ENCODE measurements around the gene ERBB4.

Gene ERBB4

DNA sequence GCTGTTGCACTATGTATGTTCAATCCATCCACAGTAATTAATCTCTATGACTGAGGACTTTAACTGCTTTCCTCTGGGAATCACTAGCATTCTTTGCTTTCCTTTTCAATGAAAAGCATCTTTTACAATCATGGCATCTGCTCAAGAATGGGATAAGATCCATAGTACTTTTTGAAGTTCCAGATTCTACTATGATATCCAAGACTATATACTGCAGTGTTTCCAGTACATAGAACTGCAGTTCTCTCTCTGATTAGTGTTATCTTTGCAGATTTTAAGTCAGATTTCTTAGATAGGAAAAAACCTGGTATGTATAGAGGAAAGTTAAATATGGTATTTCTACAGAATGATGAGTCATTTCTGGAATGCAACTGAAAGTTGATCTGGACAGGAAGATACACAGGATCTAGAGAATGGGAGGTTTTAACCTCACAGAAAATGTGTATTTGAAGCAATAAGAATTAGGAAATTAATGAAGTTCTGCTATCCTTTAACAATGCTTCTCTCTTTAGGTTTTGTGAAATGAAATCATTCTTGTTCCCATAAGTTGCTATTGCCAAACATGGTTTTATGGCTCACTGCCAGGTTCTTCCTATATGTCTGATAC is 670.7 kb downstream of the ERBB4 start:
- Histone ChIP-seq H3F3A (ENCODE audit: low read depth) (no peaks in the 10 kb centered on the region), H3K4me3 (ENCODE audit: low read length, poor library complexity, severe bottlenecking) (no peak overlapping the region), H3K79me2 (ENCODE audit: insufficient read depth, low read length) (no peaks in the 10 kb centered on the region), H2AFZ (ENCODE audit: low read length) (no peak overlapping the region), H3K9me2 (replicated peaks; ENCODE audit: low read depth, low read length) (no peaks in the 10 kb centered on the region), H3K4me2 (ENCODE audit: low read depth, low read length, poor library complexity, severe bottlenecking) (peak overlapping the region; percentile 31), H3K4me1 (ENCODE audit: insufficient read depth, low read length, poor library complexity, severe bottlenecking) (peaks cover 19% of the 10 kb centered on the region), H3K27me3 (ENCODE audit: insufficient read depth, low read length, poor library complexity, severe bottlenecking) (no peaks in the 10 kb centered on the region), H4K20me1 (ENCODE audit: insufficient read depth, low read length, poor library complexity, severe bottlenecking) (no peaks in the 10 kb centered on the region), H3K9me3 (ENCODE audit: insufficient read depth, low read depth, low read length) (no peaks in the 10 kb centered on the region), H3K9ac (ENCODE audit: low read depth, low read length, poor library complexity, severe bottlenecking) (no peak overlapping the region), H3K36me3 (ENCODE audit: insufficient read depth, low read length) (no peaks in the 10 kb centered on the region)
- TF ChIP-seq, protein P1, sequence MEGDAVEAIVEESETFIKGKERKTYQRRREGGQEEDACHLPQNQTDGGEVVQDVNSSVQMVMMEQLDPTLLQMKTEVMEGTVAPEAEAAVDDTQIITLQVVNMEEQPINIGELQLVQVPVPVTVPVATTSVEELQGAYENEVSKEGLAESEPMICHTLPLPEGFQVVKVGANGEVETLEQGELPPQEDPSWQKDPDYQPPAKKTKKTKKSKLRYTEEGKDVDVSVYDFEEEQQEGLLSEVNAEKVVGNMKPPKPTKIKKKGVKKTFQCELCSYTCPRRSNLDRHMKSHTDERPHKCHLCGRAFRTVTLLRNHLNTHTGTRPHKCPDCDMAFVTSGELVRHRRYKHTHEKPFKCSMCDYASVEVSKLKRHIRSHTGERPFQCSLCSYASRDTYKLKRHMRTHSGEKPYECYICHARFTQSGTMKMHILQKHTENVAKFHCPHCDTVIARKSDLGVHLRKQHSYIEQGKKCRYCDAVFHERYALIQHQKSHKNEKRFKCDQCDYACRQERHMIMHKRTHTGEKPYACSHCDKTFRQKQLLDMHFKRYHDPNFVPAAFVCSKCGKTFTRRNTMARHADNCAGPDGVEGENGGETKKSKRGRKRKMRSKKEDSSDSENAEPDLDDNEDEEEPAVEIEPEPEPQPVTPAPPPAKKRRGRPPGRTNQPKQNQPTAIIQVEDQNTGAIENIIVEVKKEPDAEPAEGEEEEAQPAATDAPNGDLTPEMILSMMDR (conservative IDR thresholded peaks at IDR 0.05; ENCODE audit: low read length): no peak
- no peak for TF ChIP-seq EZH2phosphoT487 (IDR thresholded peaks at IDR 0.05; ENCODE audit: borderline replicate concordance)

DNA sequence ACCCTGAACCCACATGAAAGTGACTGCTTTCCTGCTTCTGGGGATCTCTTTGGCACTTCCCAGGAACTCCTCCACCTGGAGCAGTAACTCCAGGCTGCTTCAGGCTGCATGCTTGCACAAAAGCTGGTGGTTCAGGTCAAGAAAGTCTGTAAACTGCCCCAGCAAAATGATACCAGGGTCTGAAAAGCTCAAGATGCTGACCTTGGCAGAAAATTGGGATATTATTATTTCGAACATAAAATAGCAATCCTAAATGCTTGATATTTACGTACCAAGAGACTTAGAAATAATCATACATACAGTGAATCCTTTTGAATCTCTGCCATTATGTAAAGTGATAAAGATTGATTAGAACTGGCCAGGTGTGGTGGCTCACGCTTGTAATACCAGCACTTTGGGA is 674.3 kb downstream of the ERBB4 start:
- H3F3A ChIP-seq (ENCODE audit: low read depth): no peaks in the 10 kb centered on the region
- no peaks in the 10 kb centered on the region for H3K9me3 ChIP-seq (ENCODE audit: insufficient read depth, low read depth, low read length)
- no peak overlapping the region for H3K9ac ChIP-seq (ENCODE audit: low read depth, low read length, poor library complexity, severe bottlenecking)
- H3K4me2 ChIP-seq (ENCODE audit: low read depth, low read length, poor library complexity, severe bottlenecking): no peak overlapping the region
- H3K4me3 ChIP-seq (ENCODE audit: low read length, poor library complexity, severe bottlenecking): no peak overlapping the region
- TF ChIP-seq, protein P1 (conservative IDR thresholded peaks at IDR 0.05; ENCODE audit: low read length): no peak
- no peak for TF ChIP-seq EZH2phosphoT487 (IDR thresholded peaks at IDR 0.05; ENCODE audit: borderline replicate concordance)
- peaks cover 11% of the 10 kb centered on the region for H3K4me1 ChIP-seq (ENCODE audit: insufficient read depth, low read length, poor library complexity, severe bottlenecking)
- H3K9me2 ChIP-seq (replicated peaks; ENCODE audit: low read depth, low read length): no peaks in the 10 kb centered on the region
- H3K79me2 ChIP-seq (ENCODE audit: insufficient read depth, low read length): no peaks in the 10 kb centered on the region
- H3K36me3 ChIP-seq (ENCODE audit: insufficient read depth, low read length): no peaks in the 10 kb centered on the region
- H2AFZ ChIP-seq (ENCODE audit: low read length): no peak overlapping the region
- H3K27me3 ChIP-seq (ENCODE audit: insufficient read depth, low read length, poor library complexity, severe bottlenecking): no peaks in the 10 kb centered on the region
- no peaks in the 10 kb centered on the region for H4K20me1 ChIP-seq (ENCODE audit: insufficient read depth, low read length, poor library complexity, severe bottlenecking)

- Histone ChIP-seq H3K4me2 (ENCODE audit: low read depth, low read length, poor library complexity, severe bottlenecking) (no peak overlapping the region), H3K79me2 (ENCODE audit: insufficient read depth, low read length) (no peaks in the 10 kb centered on the region), H3K4me3 (ENCODE audit: low read length, poor library complexity, severe bottlenecking) (no peak overlapping the region), H3K4me1 (ENCODE audit: insufficient read depth, low read length, poor library complexity, severe bottlenecking) (no peaks in the 10 kb centered on the region), H3K9ac (ENCODE audit: low read depth, low read length, poor library complexity, severe bottlenecking) (no peak overlapping the region), H2AFZ (ENCODE audit: low read length) (no peak overlapping the region), H4K20me1 (ENCODE audit: insufficient read depth, low read length, poor library complexity, severe bottlenecking) (no peaks in the 10 kb centered on the region), H3K27me3 (ENCODE audit: insufficient read depth, low read length, poor library complexity, severe bottlenecking) (no peaks in the 10 kb centered on the region), H3K9me2 (replicated peaks; ENCODE audit: low read depth, low read length) (no peaks in the 10 kb centered on the region), H3F3A (ENCODE audit: low read depth) (no peaks in the 10 kb centered on the region), H3K36me3 (ENCODE audit: insufficient read depth, low read length) (no peaks in the 10 kb centered on the region), H3K9me3 (ENCODE audit: insufficient read depth, low read depth, low read length) (no peaks in the 10 kb centered on the region)
- TF ChIP-seq, protein P1 (conservative IDR thresholded peaks at IDR 0.05; ENCODE audit: low read length): no peak
- no peak for TF ChIP-seq EZH2phosphoT487 (IDR thresholded peaks at IDR 0.05; ENCODE audit: borderline replicate concordance)
Measured at GRCh38 chr2:211860224-211860623, 678.4 kb downstream of the ERBB4 start.
